Central memory CD8-positive, alpha-beta T cell (primary cell): ENCODE results near the gene DUSP16.
"Not testable (repeated sequence)": the region's sequence is repeated elsewhere in the genome, so short reads cannot be mapped to it uniquely, and the experiment has no call there.

Experiments used
- ATAC-seq: fragments of 150-1000 bp; cut with Tn5 transposase; replicated peaks from 2 replicates; pipeline ENCODE4 v1.10.0; 2022; ENCODE audit warnings: mild to moderate bottlenecking, moderate FRiP score, moderate number of reproducible peaks; ENCODE audit not compliant: poor library complexity, severe bottlenecking; ENCODE audit errors: extremely low read depth
- DNase-seq, 2 donors: peaks; one replicate each; pipeline ENCODE4 v3.0.0; 2021; ENCODE audit warnings: low spot score in 2 of 2
- H3K27ac Mint-ChIP-seq: one replicate; pipeline ENCODE4 v1.8.0; 2022; ENCODE audit warnings: low read depth, mild to moderate bottlenecking, moderate library complexity, mixed read lengths
- H3K27me3 Mint-ChIP-seq: one replicate; pipeline ENCODE4 v1.8.0; 2022; ENCODE audit warnings: mixed read lengths
- H3K36me3 Mint-ChIP-seq: one replicate; pipeline ENCODE4 v1.8.0; 2022; ENCODE audit warnings: mild to moderate bottlenecking, moderate library complexity, mixed read lengths; ENCODE audit not compliant: insufficient read depth
- H3K4me1 Mint-ChIP-seq: one replicate; pipeline ENCODE4 v1.8.0; 2022; ENCODE audit warnings: mixed read lengths
- H3K4me3 Mint-ChIP-seq: one replicate; pipeline ENCODE4 v1.8.0; 2022; ENCODE audit warnings: mild to moderate bottlenecking, moderate library complexity, mixed read lengths
- H3K9me3 Mint-ChIP-seq: one replicate; pipeline ENCODE4 v1.8.0; 2022; ENCODE audit warnings: mixed read lengths

Gene DUSP16

DNA sequence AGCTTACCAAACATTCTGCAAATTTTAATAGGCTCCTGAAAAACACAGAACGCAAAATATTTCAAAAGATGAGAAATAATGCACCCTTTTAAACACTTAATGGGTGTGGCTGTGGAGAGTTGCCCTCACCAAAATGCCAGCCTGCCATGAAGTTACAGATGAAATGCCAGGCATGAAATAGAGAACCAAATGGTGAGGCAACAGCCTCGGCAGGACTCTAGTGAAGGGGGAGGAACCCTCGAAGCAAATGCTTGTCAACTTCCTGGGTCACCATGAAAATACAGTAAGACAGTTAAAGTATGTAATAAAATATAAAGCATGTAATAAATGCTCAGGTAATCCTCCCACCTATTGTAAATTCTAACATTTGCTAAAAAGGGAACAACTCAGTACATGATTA is 24.1 kb downstream of the DUSP16 start:
- ATAC-seq, result no peak
- no peak for DNase-seq
- Mint-ChIP-seq H3K36me3 (peaks cover 3% of the 10 kb centered on the region), H3K27ac (no peak overlapping the region), H3K4me3 (no peak overlapping the region), H3K27me3 (no peaks in the 10 kb centered on the region), H3K9me3 (no peaks in the 10 kb centered on the region), H3K4me1 (peaks cover 16% of the 10 kb centered on the region)

DNA sequence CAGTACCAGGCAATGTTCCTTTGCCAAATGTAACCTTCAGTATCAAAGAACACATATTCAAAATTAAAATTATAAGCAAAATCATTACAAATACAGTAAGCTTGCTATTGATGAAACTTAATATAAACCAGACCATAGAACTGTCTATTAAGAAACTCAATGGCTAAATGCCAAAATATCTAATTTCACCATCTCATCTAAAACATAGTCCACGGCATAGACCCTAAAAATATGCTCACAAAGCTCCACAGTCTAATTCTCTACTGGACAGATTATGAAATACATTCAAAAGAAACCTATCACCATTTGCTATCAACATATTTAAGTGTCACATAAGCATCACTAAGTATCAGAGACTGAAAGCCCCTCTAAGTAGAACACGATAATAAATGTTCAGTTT is 25.2 kb downstream of the DUSP16 start:
- no peak for DNase-seq
- no peak overlapping the region for H3K27ac Mint-ChIP-seq
- H3K4me3 Mint-ChIP-seq, result no peak overlapping the region
- no peaks in the 10 kb centered on the region for H3K27me3 Mint-ChIP-seq
- ATAC-seq, result no peak
- H3K9me3 Mint-ChIP-seq, result no peaks in the 10 kb centered on the region
- H3K36me3 Mint-ChIP-seq, result peaks cover 3% of the 10 kb centered on the region
- peaks cover 16% of the 10 kb centered on the region for H3K4me1 Mint-ChIP-seq

DNA sequence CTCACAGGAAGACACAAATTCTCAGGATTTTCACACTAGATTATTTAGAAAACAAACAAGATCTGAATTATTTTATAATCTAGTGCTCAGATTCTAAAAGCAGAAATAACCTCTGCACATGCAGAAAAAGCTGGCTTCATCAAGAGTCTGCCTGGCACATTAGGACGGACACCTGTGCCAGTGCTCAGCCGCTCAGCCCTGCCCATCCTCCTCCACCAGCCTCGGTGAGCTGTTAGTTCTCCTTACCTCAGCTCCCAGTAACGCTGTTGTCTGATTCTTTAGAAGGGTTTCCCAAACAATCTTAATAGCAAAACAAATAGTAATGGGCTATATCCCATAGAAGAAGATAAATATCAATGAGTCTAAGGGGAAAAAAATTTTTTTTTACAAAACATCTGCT is 27.7 kb downstream of the DUSP16 start:
- H3K4me3 Mint-ChIP-seq, result no peak overlapping the region
- H3K27ac Mint-ChIP-seq, result no peak overlapping the region
- no peak for ATAC-seq
- no peaks in the 10 kb centered on the region for H3K36me3 Mint-ChIP-seq
- H3K27me3 Mint-ChIP-seq, result no peaks in the 10 kb centered on the region
- H3K4me1 Mint-ChIP-seq, result peaks cover 4% of the 10 kb centered on the region
- no peak for DNase-seq
- no peaks in the 10 kb centered on the region for H3K9me3 Mint-ChIP-seq

DNA sequence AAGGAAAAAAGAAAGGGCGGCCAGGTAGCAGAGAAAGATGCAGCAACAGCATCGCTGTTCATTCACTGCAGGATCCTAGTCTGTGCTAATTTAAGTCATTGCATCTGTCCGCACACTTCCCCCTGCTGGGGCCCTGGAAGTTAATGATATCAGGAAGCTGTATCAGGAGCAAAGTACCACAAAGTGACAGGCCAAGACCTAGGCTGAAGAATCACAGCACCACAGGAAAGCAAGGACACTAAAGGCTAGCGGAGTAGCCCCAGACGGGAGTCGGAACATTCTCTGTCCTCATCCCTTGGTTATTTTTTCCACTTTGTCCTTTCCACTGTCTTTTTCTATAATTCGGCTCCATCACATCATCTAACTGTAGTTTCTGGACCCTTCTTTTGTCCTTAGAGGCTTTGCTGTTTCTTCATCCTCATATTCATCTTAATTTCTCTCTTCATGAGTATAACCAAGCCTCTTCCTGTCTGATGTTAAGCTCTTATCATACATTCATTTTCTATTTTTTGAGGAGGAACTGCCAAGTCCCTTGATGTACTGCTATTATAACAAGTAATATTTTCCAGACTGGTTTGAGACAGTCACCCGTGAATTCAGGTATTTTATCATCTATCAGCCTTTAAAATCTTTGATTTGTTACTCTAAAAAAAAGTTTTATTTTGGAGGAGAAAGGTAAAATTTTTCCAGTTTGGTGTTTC is 28.3 kb downstream of the DUSP16 start:
- Mint-ChIP-seq H3K4me3 (no peak overlapping the region), H3K27ac (no peak overlapping the region)

DNA sequence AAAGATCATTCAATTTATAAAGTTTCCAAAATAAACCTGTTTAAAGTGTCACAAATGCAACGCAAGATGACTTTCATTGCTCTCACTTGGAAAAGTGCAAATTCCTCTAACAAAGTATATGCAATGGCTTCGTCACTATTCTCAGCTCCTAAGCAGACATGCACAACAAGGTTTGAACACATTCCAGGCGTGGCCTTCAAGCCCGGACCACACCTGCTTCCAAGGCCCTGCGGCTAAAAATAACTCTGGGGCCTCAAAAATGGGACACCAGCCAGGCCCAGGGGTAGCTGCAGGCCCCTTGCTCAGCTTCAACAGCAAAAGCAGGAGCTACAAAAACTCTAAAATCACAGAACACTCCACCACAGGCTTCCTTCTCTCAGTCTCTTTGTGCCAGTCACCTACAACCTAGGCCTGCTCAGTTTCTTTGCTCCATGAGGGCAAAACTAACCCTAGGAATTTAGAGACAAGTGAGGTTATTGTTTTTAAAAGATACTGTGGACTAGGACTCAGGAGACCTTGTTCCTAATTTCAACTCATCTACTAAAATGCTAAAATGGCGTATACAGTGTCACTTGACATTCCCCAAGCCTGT is 29.3 kb downstream of the DUSP16 start:
- Mint-ChIP-seq H3K4me3 (no peak overlapping the region), H3K4me1 (peaks cover 9% of the 10 kb centered on the region), H3K36me3 (no peaks in the 10 kb centered on the region), H3K9me3 (no peaks in the 10 kb centered on the region), H3K27ac (no peak overlapping the region), H3K27me3 (no peaks in the 10 kb centered on the region)
- DNase-seq (no peak), ATAC-seq (no peak)

More for the DNA sequence above, 28.3 kb downstream of the DUSP16 start:
- Mint-ChIP-seq H3K27me3 (no peaks in the 10 kb centered on the region), H3K36me3 (no peaks in the 10 kb centered on the region), H3K9me3 (no peaks in the 10 kb centered on the region), H3K4me1 (peaks cover 4% of the 10 kb centered on the region)
- no peak for ATAC-seq
- no peak for DNase-seq

DNA sequence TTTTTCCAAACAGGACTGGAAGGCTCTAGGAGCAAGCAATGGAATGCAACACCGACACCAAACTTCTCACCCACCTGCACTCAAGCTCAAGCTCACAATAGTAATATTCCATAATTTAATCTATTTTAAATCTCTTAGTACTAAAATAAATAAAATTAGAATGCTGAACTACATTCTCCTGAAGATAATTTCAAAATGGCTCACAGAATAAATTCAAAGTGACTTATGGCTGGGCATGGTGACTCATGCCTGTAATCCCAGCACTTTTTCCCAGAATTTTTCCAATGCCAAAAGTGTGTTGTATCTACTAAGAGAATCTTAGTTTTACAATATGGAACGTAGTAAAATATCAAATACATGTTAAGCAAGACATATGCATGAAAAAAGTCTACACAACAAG is 31.5 kb downstream of the DUSP16 start:
- no peak overlapping the region for H3K27ac Mint-ChIP-seq
- H3K4me1 Mint-ChIP-seq, result peaks cover 16% of the 10 kb centered on the region

DNA sequence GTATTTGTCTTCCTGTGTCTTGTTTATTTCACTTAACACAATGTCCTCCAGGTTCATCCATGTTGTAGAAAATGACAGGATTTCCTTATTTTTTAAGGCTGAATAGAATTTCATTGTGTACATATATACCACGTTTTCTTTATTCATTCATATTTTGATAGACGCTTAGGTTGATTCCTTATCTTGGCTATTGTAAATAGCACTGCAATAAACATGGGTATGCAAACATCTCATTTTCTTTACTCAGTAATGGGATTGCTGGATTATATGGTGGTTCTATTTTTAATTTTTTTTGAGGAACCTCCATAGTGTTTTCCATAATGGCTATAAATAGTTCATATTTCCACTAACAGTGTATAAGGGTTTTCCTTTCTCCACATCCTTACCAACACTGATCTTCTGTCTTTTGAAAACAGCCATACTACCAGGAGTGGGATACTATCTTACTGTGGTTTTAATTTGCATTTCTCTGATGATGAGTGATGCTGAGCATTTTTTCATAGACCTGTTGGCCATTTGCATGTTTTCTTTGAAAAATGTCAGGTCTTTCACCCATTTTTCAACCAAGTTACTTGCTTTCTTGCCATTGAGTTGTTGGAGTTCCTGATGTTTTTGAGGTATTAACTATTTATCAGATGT is 32.8 kb downstream of the DUSP16 start:
- no peak overlapping the region for H3K4me3 Mint-ChIP-seq

More for the DNA sequence above, 31.5 kb downstream of the DUSP16 start:
- H3K27me3 Mint-ChIP-seq, result no peaks in the 10 kb centered on the region
- H3K9me3 Mint-ChIP-seq, result no peaks in the 10 kb centered on the region
- DNase-seq (no peak), ATAC-seq (no peak)
- H3K36me3 Mint-ChIP-seq, result peaks cover 2% of the 10 kb centered on the region
- H3K4me3 Mint-ChIP-seq, result no peak overlapping the region

DNA sequence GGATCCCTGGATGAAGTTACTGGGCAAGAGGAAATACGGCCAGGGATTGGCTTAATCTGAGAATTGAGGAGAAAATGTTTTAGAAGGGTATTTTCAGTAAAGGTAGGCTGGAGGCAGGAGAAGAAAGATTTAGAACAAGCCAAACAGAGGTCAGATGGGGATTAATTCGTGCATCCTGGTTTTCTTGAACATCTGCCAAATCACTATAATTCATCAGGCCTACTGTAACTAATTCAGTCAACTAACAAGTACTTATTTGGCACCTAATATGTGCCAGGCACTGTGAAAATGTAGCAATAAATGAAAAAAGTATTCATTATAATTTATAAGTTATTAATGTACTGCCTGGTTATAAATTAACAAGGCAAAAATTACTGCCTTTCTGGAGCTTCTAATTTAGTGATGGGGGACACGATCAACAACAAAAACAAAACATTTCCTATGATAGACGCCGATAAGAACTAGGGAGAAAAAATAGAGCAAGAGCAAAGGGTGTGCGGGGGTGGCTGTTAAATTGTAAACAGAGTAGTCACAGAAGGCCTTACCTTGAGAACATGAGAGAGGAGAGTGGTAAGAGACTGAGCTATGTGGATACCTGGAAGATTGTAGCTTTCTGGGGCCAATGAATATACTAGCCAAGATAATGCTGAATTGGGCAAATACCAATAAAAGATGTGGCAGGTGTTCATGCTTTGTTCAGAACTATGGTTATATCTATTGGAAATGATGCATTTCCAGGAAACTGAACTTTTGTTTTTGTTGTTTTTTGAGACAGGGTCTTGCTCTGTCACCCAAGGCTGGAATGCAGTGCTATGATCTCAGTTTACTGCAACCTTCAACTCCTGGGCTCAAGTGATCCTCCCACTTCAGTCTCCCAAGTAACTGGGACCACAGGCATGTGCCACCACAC is 34.0 kb downstream of the DUSP16 start:
- Mint-ChIP-seq H3K27ac (peak overlapping the region; percentile 63), H3K27me3 (no peaks in the 10 kb centered on the region), H3K36me3 (peaks cover 2% of the 10 kb centered on the region), H3K4me1 (peaks cover 12% of the 10 kb centered on the region), H3K9me3 (no peaks in the 10 kb centered on the region), H3K4me3 (no peak overlapping the region)
- no peak for DNase-seq
- ATAC-seq, result no peak

More for the DNA sequence above, 32.8 kb downstream of the DUSP16 start:
- ATAC-seq (no peak), DNase-seq (no peak)
- Mint-ChIP-seq H3K27ac (no peak overlapping the region), H3K9me3 (no peaks in the 10 kb centered on the region), H3K4me1 (peaks cover 12% of the 10 kb centered on the region), H3K36me3 (peaks cover 2% of the 10 kb centered on the region), H3K27me3 (no peaks in the 10 kb centered on the region)

DNA sequence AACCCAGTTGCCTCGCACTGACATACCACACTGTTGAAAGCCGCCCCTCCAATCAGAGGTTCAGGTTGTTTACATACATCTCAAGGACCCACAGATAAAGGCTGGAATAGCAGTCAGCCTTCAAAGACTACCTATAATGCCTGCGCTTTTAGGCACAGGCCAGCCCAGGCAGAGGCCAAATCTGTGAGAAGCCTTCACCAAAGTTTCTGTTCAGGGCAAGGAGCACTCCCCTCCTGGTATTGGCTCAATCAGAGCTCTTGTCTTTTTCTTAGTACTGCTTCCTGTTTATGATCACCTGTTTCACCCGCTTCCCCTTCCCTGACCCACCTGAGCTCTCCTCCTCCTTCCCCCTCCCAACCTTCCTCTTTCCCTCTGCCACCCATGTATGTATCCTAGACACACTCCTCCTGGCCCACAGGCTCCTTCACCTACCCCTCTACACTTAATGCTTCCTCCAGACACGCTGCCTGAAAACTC is 34.8 kb downstream of the DUSP16 start:
- Mint-ChIP-seq H3K4me3 (no peak overlapping the region), H3K36me3 (peaks cover 2% of the 10 kb centered on the region)
- no peak for ATAC-seq

DNA sequence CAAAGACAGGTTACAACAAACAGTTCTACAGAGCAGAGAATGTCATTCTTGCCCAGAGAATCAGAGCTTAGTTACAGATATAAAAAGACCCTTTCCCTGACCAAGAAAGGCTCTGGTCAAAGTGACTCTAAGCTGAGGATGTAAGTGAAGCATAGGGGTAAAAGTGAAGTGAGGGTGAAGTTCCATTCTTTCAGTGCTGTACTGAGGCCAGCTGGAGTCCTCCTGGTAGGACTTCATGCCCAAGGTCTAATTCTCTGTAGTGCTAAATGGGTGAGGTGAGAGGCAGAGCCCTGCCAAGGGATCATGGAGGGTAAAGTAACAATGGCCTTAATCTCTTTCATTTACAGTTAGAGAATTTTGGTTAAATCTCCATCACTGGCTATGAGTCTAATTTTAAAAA is 38.5 kb downstream of the DUSP16 start:
- Mint-ChIP-seq H3K36me3 (peaks cover 6% of the 10 kb centered on the region), H3K4me3 (no peak overlapping the region), H3K4me1 (peaks cover 24% of the 10 kb centered on the region), H3K9me3 (no peaks in the 10 kb centered on the region), H3K27me3 (no peaks in the 10 kb centered on the region), H3K27ac (no peak overlapping the region)
- ATAC-seq (no peak), DNase-seq (no peak)

More for the DNA sequence above, 34.8 kb downstream of the DUSP16 start:
- DNase-seq, result no peak
- Mint-ChIP-seq H3K4me1 (peaks cover 12% of the 10 kb centered on the region), H3K9me3 (no peaks in the 10 kb centered on the region), H3K27me3 (no peaks in the 10 kb centered on the region), H3K27ac (peak overlapping the region; percentile 63)

DNA sequence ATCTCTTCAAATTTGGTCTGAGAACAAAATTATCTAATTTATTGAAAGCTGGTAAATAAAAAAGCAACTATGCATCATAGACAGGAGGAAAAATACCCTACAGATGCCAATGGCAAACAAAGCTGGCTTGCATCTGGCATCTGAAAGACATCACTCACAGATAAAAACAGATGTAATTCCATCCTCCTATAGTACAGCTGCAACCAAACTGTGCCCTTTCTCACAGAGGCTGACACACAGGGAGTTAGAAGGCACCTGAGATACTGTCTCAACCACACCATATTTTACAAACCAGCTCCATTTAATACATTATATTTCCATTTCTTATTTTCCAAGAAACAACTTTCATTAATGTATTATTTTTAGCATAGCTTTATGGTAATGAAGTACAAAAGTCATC is 39.4 kb downstream of the DUSP16 start:
- H3K4me1 Mint-ChIP-seq, result peaks cover 17% of the 10 kb centered on the region
- no peak overlapping the region for H3K27ac Mint-ChIP-seq
- H3K27me3 Mint-ChIP-seq, result no peaks in the 10 kb centered on the region
- H3K36me3 Mint-ChIP-seq, result peaks cover 6% of the 10 kb centered on the region
- no peak overlapping the region for H3K4me3 Mint-ChIP-seq
- no peak for ATAC-seq
- H3K9me3 Mint-ChIP-seq, result no peaks in the 10 kb centered on the region
- no peak for DNase-seq

DNA sequence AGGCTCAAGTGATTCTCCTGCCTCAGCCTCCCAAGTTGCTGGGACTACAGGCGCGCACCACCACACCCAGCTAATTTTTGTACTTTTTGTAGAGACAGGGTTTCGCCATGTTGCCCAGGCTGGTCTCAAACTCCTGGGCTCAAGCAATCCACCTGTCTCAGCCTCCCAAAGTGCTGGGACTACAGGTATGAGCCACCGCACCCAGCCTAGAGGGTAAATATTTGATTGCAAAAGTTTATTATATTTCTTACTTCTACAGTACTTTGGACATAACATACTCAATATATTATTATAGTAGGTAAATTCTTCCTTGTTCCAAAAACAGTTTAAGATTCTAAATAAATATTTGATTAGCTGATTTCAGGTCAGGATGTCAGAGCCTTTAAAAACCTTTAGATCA is 40.0 kb downstream of the DUSP16 start:
- H3K4me1 Mint-ChIP-seq, result peaks cover 12% of the 10 kb centered on the region
- not testable (repeated sequence) for ATAC-seq, H3K36me3 Mint-ChIP-seq, H3K27ac Mint-ChIP-seq, H3K27me3 Mint-ChIP-seq, H3K4me3 Mint-ChIP-seq, H3K9me3 Mint-ChIP-seq, DNase-seq
